Stimulated activated effector memory CD8-positive, alpha-beta T cell treated with anti-CD3 and anti-CD28 coated beads, Interleukin-12 subunit alpha, Interleukin-12 subunit beta, amount 100 ng/mL, for 72 hours (primary cell): Measurements from ENCODE around the gene FGF12.

Experiments used
- ATAC-seq: fragments of 150-1000 bp; cut with Tn5 transposase; 2 replicates; pipeline ENCODE4 v1.10.0; 2021
- DNase-seq, 2 donors: peaks; one replicate each; pipeline ENCODE4 v3.0.0; 2021 to 2022; ENCODE audit warnings: low spot score in 2 of 2
- H3K27ac Mint-ChIP-seq: one replicate; pipeline ENCODE4 v1.8.0; 2022; ENCODE audit warnings: mild to moderate bottlenecking, mixed read lengths
- H3K36me3 Mint-ChIP-seq: one replicate; pipeline ENCODE4 v1.8.0; 2022; ENCODE audit warnings: mild to moderate bottlenecking, mixed read lengths
- H3K4me1 Mint-ChIP-seq: one replicate; pipeline ENCODE4 v1.8.0; 2022; ENCODE audit warnings: mixed read lengths
- H3K4me3 Mint-ChIP-seq: one replicate; pipeline ENCODE4 v1.8.0; 2022; ENCODE audit warnings: mild to moderate bottlenecking, mixed read lengths
- H3K9me3 Mint-ChIP-seq: one replicate; pipeline ENCODE4 v1.8.0; 2022; ENCODE audit warnings: mixed read lengths

FGF12 gene

GRCh38 chr3:192399767-192400166, 327.6 kb downstream of the FGF12 start:
- Mint-ChIP-seq H3K4me3 (no peak overlapping the region), H3K27ac (no peak overlapping the region), H3K36me3 (no peaks in the 10 kb centered on the region), H3K9me3 (peaks cover 3% of the 10 kb centered on the region), H3K4me1 (no peaks in the 10 kb centered on the region)
- no peak for ATAC-seq
- no peak for DNase-seq

DNA sequence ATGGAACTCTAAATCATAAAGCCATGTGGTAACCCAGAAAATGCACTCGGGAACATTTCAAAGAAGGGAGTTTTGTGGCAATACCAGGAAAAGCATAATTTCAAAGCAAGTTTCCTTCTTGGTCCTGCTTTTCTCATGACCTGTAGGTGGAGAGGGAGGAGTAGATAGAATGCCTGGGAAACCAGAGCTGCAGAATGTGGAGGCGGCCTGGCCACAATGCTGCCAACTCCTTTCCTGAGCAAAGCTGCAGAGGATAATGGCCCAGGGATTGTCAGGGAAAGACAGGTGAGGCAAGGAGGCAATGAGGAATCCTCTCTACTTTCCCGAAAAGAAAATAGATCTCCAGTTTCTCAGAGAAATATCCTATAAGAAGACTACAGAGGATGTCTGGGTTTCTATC, 330.3 kb downstream of the FGF12 start:
- DNase-seq (no peak), ATAC-seq (no peak)
- Mint-ChIP-seq H3K4me1 (no peaks in the 10 kb centered on the region), H3K27ac (no peak overlapping the region), H3K9me3 (peaks cover 3% of the 10 kb centered on the region), H3K4me3 (no peak overlapping the region), H3K36me3 (no peaks in the 10 kb centered on the region)

DNA sequence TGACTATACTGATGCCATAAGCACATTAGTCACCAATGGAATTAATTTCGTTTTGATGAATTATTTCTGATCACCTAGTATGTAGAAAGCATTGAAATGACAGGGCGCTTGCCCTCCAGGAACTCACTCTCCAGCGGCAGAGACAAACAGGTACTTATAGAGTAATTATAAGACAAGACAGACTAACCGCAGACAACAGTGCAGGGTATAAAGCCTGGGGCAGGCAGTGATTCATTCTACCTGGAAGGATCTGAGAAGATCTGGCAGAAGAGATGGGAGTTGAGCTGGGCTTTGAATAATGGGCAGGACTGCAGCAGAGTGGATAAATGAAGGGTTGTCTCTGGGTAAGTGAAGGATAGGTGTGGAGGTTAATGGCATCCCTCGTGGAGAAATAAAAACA, 331.8 kb downstream of the FGF12 start:
- no peaks in the 10 kb centered on the region for H3K4me1 Mint-ChIP-seq
- DNase-seq, result no peak
- H3K4me3 Mint-ChIP-seq, result no peak overlapping the region
- no peaks in the 10 kb centered on the region for H3K36me3 Mint-ChIP-seq
- H3K27ac Mint-ChIP-seq, result no peak overlapping the region
- peaks cover 2% of the 10 kb centered on the region for H3K9me3 Mint-ChIP-seq
- no peak for ATAC-seq

GRCh38 chr3:192392986-192393385, 334.4 kb downstream of the FGF12 start:
- DNase-seq (no peak), ATAC-seq (no peak)
- Mint-ChIP-seq H3K4me3 (no peak overlapping the region), H3K36me3 (no peaks in the 10 kb centered on the region), H3K4me1 (no peaks in the 10 kb centered on the region), H3K27ac (no peak overlapping the region), H3K9me3 (peaks cover 2% of the 10 kb centered on the region)

DNA sequence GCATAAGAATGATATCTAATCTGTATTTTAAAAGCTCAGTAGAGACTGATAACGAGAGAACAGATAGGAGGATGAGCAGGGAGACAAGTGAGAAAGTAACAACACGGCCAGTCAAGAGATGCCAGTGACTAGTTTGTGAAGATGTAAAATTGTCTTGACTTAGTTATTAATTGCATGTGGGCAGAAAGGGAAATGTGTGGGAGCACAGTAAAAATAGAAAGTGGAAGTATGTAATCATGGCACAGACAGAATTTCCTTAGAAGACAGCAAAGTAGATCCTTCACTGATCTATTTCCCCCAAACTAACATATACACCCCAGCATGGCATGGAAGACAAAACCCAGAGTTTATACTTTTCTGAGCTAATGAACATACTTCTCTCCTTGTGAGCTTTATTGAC, 344.5 kb downstream of the FGF12 start:
- Mint-ChIP-seq H3K4me3 (no peak overlapping the region), H3K36me3 (no peaks in the 10 kb centered on the region), H3K27ac (no peak overlapping the region), H3K4me1 (no peaks in the 10 kb centered on the region), H3K9me3 (peaks cover 7% of the 10 kb centered on the region)
- DNase-seq, result no peak
- no peak for ATAC-seq

DNA sequence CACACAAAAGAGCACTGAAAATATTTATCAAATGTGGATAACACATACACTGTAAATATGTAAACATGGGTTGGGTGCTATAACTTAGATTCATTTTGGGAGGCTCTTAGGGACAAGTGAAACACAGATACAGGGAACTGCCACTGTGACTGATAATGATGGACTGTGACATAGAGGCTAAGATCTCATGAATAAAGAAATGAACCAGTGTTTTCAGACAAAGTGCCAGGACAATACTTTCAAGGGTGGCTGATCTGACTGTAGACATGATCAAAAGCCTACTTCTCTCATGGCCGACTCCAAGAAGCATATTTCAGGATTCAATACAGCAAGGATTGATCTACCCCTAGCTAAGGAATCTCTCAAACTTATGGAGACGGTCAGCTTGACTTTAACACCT, 353.8 kb downstream of the FGF12 start:
- ATAC-seq (no peak), DNase-seq (no peak)
- Mint-ChIP-seq H3K4me3 (no peak overlapping the region), H3K36me3 (no peaks in the 10 kb centered on the region), H3K27ac (no peak overlapping the region), H3K9me3 (peaks cover 2% of the 10 kb centered on the region), H3K4me1 (no peaks in the 10 kb centered on the region)

DNA sequence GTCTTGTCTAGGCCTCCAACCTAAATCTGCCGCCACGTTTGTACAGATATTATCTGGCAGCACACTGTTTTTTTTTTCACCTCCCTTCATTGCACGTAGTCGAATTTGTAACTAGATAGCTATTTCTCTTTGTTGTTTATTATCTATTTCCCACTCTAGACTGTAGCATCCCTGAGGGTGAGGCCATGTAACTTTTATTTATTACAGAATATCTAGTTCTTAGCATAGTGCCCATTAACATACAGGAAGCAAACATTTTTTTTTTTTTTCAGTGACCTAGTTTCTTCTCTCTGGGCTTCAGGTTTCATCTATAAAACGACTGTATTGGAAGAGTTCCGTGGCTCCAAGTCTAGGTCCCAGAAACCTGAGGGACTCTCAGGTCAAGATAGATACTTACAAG, 354.3 kb downstream of the FGF12 start:
- peaks cover 2% of the 10 kb centered on the region for H3K9me3 Mint-ChIP-seq
- H3K27ac Mint-ChIP-seq, result no peak overlapping the region
- H3K36me3 Mint-ChIP-seq, result no peaks in the 10 kb centered on the region
- no peak for DNase-seq
- no peak overlapping the region for H3K4me3 Mint-ChIP-seq
- ATAC-seq, result no peak
- H3K4me1 Mint-ChIP-seq, result no peaks in the 10 kb centered on the region

DNA sequence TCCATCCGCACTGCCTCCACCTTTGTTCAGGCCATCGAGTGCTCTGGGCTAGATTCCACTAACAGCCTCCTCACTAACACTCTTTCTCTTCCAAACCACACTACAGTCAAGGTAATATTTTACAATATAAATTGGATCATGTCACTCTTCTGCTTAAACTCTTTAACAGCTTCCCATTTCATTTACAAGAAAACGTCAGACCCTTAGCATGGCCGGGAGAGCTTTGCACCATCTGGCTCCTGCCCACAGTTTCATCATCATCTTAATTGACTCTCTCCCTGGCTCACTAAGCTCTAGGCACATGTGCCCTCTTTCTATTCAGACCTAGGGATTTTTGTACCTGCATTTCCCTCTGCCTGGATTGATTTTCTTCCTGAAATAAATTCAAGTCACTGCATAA, 354.7 kb downstream of the FGF12 start:
- Mint-ChIP-seq H3K4me3 (no peak overlapping the region), H3K36me3 (no peaks in the 10 kb centered on the region), H3K27ac (no peak overlapping the region), H3K9me3 (no peaks in the 10 kb centered on the region), H3K4me1 (no peaks in the 10 kb centered on the region)
- DNase-seq (no peak), ATAC-seq (no peak)

DNA sequence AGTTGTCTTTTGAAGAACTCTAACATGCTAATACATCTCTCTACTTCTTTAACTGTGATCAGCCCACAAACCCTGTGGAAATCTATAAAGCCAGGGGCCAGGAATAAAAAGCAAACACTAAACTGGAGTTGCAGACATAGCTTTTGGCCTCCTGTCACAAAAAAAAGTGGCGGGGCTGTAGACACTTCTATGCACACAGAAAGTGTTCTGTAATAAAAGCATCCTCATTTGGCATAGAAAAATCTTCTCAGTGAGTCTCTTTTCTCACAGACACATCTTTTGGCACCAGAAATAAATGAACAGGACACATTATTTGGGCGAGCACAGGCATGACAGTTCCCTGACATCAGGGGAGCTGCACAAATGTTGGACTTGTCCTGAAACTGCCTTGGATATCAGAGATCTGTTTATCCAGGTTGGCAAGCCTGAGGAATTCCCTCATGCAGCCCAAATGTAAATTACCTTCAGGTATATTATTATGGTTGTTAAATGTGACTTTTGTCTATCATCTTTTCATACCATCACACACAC, 355.4 kb downstream of the FGF12 start:
- no peaks in the 10 kb centered on the region for H3K4me1 Mint-ChIP-seq
- DNase-seq (no peak), ATAC-seq (no peak)
- no peaks in the 10 kb centered on the region for H3K36me3 Mint-ChIP-seq
- H3K27ac Mint-ChIP-seq, result no peak overlapping the region
- no peak overlapping the region for H3K4me3 Mint-ChIP-seq
- H3K9me3 Mint-ChIP-seq, result no peaks in the 10 kb centered on the region

DNA sequence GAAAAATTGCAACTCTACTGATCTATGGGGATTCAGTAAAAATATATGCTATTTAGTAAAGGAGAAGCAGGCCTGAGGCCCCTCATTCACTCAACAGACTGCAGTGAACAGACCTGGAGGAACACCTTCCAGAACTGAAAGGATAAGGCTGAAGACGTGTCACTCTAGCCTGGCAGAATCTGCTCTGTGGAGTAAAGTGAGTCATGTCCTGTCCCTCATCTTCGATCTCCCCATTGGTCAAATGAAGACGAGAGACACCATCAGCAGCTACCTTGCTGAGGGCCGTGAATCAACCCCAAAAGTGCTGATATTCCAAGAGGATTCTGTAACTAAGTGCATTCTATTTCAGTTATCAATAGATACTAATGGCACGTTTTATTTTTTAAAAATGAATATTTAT, 359.7 kb downstream of the FGF12 start:
- Mint-ChIP-seq H3K4me3 (no peak overlapping the region), H3K9me3 (no peaks in the 10 kb centered on the region), H3K36me3 (no peaks in the 10 kb centered on the region), H3K4me1 (no peaks in the 10 kb centered on the region), H3K27ac (no peak overlapping the region)
- DNase-seq (no peak), ATAC-seq (no peak)

GRCh38 chr3:192366916-192367315, 360.4 kb downstream of the FGF12 start:
- H3K36me3 Mint-ChIP-seq, result no peaks in the 10 kb centered on the region
- no peaks in the 10 kb centered on the region for H3K9me3 Mint-ChIP-seq
- DNase-seq (no peak), ATAC-seq (no peak)
- H3K27ac Mint-ChIP-seq, result no peak overlapping the region
- no peak overlapping the region for H3K4me3 Mint-ChIP-seq
- H3K4me1 Mint-ChIP-seq, result no peaks in the 10 kb centered on the region

DNA sequence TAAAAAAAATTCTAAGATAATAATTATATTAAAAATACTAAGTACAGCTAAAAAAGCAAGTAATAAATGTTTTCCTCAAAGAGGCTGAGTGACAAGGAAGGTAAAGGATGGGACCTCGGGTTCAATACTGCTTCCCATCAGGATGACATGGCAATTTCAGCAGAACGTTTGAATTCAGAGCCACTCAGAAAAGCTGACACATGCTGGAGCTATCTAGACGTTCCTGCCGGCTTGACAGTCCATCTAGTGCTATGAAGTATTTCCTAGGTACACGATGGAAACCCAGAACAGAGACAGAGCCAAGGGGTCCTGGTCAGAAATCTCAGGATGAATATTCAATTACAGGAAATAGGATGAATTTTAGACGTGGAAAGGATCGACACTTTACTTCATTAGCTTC, 361.8 kb downstream of the FGF12 start:
- H3K36me3 Mint-ChIP-seq, result no peaks in the 10 kb centered on the region
- no peak overlapping the region for H3K27ac Mint-ChIP-seq
- no peak overlapping the region for H3K4me3 Mint-ChIP-seq
- no peaks in the 10 kb centered on the region for H3K9me3 Mint-ChIP-seq
- DNase-seq, result no peak
- H3K4me1 Mint-ChIP-seq, result no peaks in the 10 kb centered on the region
- no peak for ATAC-seq

DNA sequence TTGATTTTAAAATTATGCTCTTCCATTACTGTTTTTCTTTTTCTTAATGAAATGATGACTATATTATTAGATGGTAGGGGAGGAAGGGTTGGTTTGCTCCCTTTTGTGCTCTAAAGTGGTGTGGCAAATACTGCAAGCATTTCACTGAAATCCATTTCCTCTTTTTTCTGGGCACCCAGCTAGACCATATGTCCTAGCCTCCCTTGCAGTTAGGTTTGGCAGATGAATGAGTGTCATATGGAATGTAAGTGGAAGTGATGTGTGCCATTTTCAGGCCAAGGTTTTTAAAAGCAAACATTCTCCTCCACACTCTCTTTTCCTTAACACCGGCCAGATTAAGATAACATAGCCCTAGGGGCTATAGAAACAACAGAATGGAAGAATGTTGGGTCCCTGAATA, 363.0 kb downstream of the FGF12 start:
- no peak for DNase-seq
- no peak overlapping the region for H3K27ac Mint-ChIP-seq
- H3K9me3 Mint-ChIP-seq, result no peaks in the 10 kb centered on the region
- no peaks in the 10 kb centered on the region for H3K36me3 Mint-ChIP-seq
- H3K4me3 Mint-ChIP-seq, result no peak overlapping the region
- ATAC-seq, result no peak
- no peaks in the 10 kb centered on the region for H3K4me1 Mint-ChIP-seq

DNA sequence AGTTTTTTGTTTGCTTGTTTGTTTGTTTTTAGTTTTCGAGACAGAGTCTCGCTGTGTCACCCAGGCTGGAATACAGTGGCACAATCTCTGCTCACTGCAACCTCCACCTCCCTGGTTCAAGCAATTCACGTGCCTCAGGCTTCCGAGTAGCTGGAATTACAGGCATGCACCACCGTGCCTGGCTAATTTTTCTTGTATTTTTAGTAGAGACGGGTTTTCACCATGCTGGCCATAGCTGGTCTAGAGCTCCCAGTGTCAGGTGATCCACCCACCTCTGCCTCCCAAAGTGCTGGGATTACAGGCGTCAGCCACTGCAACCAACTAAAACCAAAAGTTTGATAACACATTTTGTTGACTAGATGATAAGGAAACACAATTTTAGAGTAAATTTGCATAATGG, 372.7 kb downstream of the FGF12 start:
- Mint-ChIP-seq H3K4me3 (no peak overlapping the region), H3K9me3 (no peaks in the 10 kb centered on the region), H3K27ac (no peak overlapping the region), H3K36me3 (no peaks in the 10 kb centered on the region), H3K4me1 (no peaks in the 10 kb centered on the region)
- no peak for ATAC-seq
- DNase-seq, result no peak

- H3K9me3 Mint-ChIP-seq, result no peaks in the 10 kb centered on the region
- no peaks in the 10 kb centered on the region for H3K4me1 Mint-ChIP-seq
- H3K36me3 Mint-ChIP-seq, result no peaks in the 10 kb centered on the region
- H3K27ac Mint-ChIP-seq, result no peak overlapping the region
- DNase-seq (no peak), ATAC-seq (no peak)
- no peak overlapping the region for H3K4me3 Mint-ChIP-seq
Observed at GRCh38 chr3:192352142-192352541, 375.2 kb downstream of the FGF12 start.

GRCh38 chr3:192351441-192351840, 375.9 kb downstream of the FGF12 start:
- H3K4me1 Mint-ChIP-seq, result no peaks in the 10 kb centered on the region
- H3K36me3 Mint-ChIP-seq, result no peaks in the 10 kb centered on the region
- ATAC-seq (no peak), DNase-seq (no peak)
- H3K9me3 Mint-ChIP-seq, result no peaks in the 10 kb centered on the region
- no peak overlapping the region for H3K27ac Mint-ChIP-seq
- no peak overlapping the region for H3K4me3 Mint-ChIP-seq

GRCh38 chr3:192340031-192340430, 387.3 kb downstream of the FGF12 start:
- Mint-ChIP-seq H3K4me1 (no peaks in the 10 kb centered on the region), H3K27ac (no peak overlapping the region), H3K4me3 (no peak overlapping the region), H3K36me3 (no peaks in the 10 kb centered on the region), H3K9me3 (peaks cover 3% of the 10 kb centered on the region)
- DNase-seq, result no peak
- no peak for ATAC-seq
